ENCODE results near the gene HRC.
"Not testable (repeated sequence)": the region's sequence is repeated elsewhere in the genome, so short reads cannot be mapped to it uniquely, and the experiment has no call there.

Gene HRC

GRCh38 chr19:49160450-49161189 is 5.4 kb upstream of the HRC start:
- no peak for DNase-seq (ENCODE audit: low spot score)

- DNase-seq (ENCODE audit: low spot score) = peak; percentile 25
Observed at GRCh38 chr19:49157445-49158224, 2.4 kb upstream of the HRC start, which contains the start of gene TRPM4. TRPM4 (plus strand) TSS chr19:49157792; CDS start chr19:49157867, 75 bp downstream.

- no peak for DNase-seq (ENCODE audit: low spot score)
Observed at GRCh38 chr19:49155820-49156346, 687 bp upstream of the HRC start.

GRCh38 chr19:49154279-49154678 is 917 bp downstream of the HRC start:
- DNase-seq (ENCODE audit: low spot score) = no peak

GRCh38 chr19:49153167-49153809 is 1.9 kb downstream of the HRC start:
- no peak for DNase-seq (ENCODE audit: low spot score)

GRCh38 chr19:49152119-49152550 is 3.1 kb downstream of the HRC start:
- no peak for DNase-seq (ENCODE audit: low spot score)

GRCh38 chr19:49151267-49152118 is 3.7 kb downstream of the HRC start:
- DNase-seq (ENCODE audit: low spot score) = peak; percentile 46

- DNase-seq (ENCODE audit: low spot score) = no peak
Observed at GRCh38 chr19:49150944-49151243, 4.3 kb downstream of the HRC start.

- peak; percentile 55 for DNase-seq (ENCODE audit: low spot score)
Observed at GRCh38 chr19:49150106-49150943, 4.9 kb downstream of the HRC start.

- DNase-seq (ENCODE audit: low spot score) = peak; percentile 42
Observed at GRCh38 chr19:49149652-49150105, 5.5 kb downstream of the HRC start.

GRCh38 chr19:49148784-49149651 is 6.2 kb downstream of the HRC start:
- DNase-seq (ENCODE audit: low spot score) = peak; percentile 97

GRCh38 chr19:49148044-49148682 is 7.0 kb downstream of the HRC start:
- no peak for DNase-seq (ENCODE audit: low spot score)

- not testable (repeated sequence) for DNase-seq (ENCODE audit: low spot score)
Observed at GRCh38 chr19:49146408-49146770, 8.8 kb downstream of the HRC start.

GRCh38 chr19:49145573-49146407 is 9.4 kb downstream of the HRC start:
- peak; percentile 73 for DNase-seq (ENCODE audit: low spot score)

GRCh38 chr19:49142866-49143335 is 12.3 kb downstream of the HRC start:
- DNase-seq (ENCODE audit: low spot score) = peak; percentile 68

GRCh38 chr19:49141352-49141751 is 13.8 kb downstream of the HRC start:
- DNase-seq (ENCODE audit: low spot score) = no peak

GRCh38 chr19:49140951-49141350 is 14.2 kb downstream of the HRC start:
- no peak for DNase-seq (ENCODE audit: low spot score)

GRCh38 chr19:49136771-49137171 is 18.4 kb downstream of the HRC start:
- no peak for DNase-seq (ENCODE audit: low spot score)

Data from hematopoietic multipotent progenitor cell treated with erythropoietin and hydrocortisone succinate and interleukin-3 and kit ligand, for 15 days (in vitro differentiated cells).